Small intestine (tissue), 7 donors: ENCODE measurements around the gene TRIM46. TPM values are rescaled to one million over a fixed set of nuclear protein-coding genes. Genes with fewer than 3 reads are reported as not detected.

Source experiments
- DNase-seq, 2 donors: peaks; one replicate each; pipeline versions ENCODE4 v3.0.0 to v3.0.0-alpha.2; 2013
- FAIRE-seq: peaks from 2 replicates; lab custom pipeline; 2012; peaks lifted over from hg19 to GRCh38; lab: Jason Lieb, UNC
- H3K27ac ChIP-seq, 3 donors: one replicate each; pipeline ENCODE4 v1.5.1; 2013; ENCODE audit warnings: low read length in 2 of 3, mild to moderate bottlenecking in 2 of 3, control low read depth in 1 of 3, inconsistent platforms in 1 of 3, low read depth in 1 of 3, moderate library complexity in 1 of 3
- H3K27me3 ChIP-seq, 3 donors: one replicate each; pipeline ENCODE4 v1.6.1; 2013; ENCODE audit warnings: low read length in 3 of 3, inconsistent platforms in 1 of 3; ENCODE audit not compliant: control insufficient read depth in 3 of 3, insufficient read depth in 3 of 3
- H3K36me3 ChIP-seq, 3 donors: one replicate each; pipeline ENCODE4 v1.6.1; 2013; ENCODE audit warnings: low read length in 3 of 3, inconsistent platforms in 1 of 3, low read depth in 1 of 3, mild to moderate bottlenecking in 1 of 3, moderate library complexity in 1 of 3; ENCODE audit not compliant: control insufficient read depth in 3 of 3, insufficient read depth in 2 of 3
- H3K4me1 ChIP-seq, 3 donors: one replicate each; pipeline ENCODE4 v1.6.1; 2013; ENCODE audit warnings: low read length in 2 of 3, inconsistent platforms in 1 of 3, low read depth in 1 of 3, mild to moderate bottlenecking in 1 of 3, moderate library complexity in 1 of 3; ENCODE audit not compliant: control insufficient read depth in 3 of 3, insufficient read depth in 2 of 3
- H3K4me3 ChIP-seq, 3 donors: one replicate each; pipeline ENCODE4 v1.5.1; 2013; ENCODE audit warnings: low read length in 3 of 3, control low read depth in 1 of 3, inconsistent platforms in 1 of 3, low read depth in 1 of 3, mild to moderate bottlenecking in 1 of 3, moderate library complexity in 1 of 3
- H3K9me3 ChIP-seq, 2 donors: one replicate each; pipeline ENCODE4 v1.6.1; 2013; ENCODE audit warnings: low read depth in 1 of 2, low read length in 1 of 2; ENCODE audit not compliant: control insufficient read depth in 2 of 2, insufficient read depth in 1 of 2
- WGBS, 3 donors: extraction: QIAGEN DNeasy Blood & Tissue Kit; methylation state at CpG; one replicate each; pipeline ENCODE4 v1.1.7; 2013; 5-methylcytosine and 5-hydroxymethylcytosine counted together
- polyA plus RNA-seq, 4 donors: library from polyadenylated mRNA; stranded (reverse) in 3 of 4; unstranded in 1 of 4; fragments of 200-250 nt in 3 of 4; fragments of 120-200 nt in 1 of 4; gene quantifications; one replicate each; pipeline versions ENCODE4 v1.2.1 to v1.2.3, GENCODE V29; 2013
- donor health status: healthy with polysubstance abuse.
- donor health status: control.
- donor health status: control.
- donor health status: Bipolar disorder and iron deficiency.
- donor health status: healthy.

TRIM46 gene
- polyA plus RNA-seq, 4 donors: 0.27 to 0.64 (median 0.57) TPM; not detected in 1

GRCh38 chr1:155205969-155206593 is 32.4 kb downstream of the TRIM46 start:
- DNase-seq (no peak), FAIRE-seq (no peak)
- WGBS, 3 donors: 65 to 76% (median 73%) methylated on average over 9 of the region's 9 CpGs
- no peaks in the 10 kb centered on the region for H3K9me3 ChIP-seq
- no peaks in the 10 kb centered on the region for H3K27me3 ChIP-seq
- H3K36me3 ChIP-seq: peaks cover 0 to 23% (median 0%) of the 10 kb centered on the region in 3 donors
- no peak overlapping the region for H3K4me3 ChIP-seq
- H3K27ac ChIP-seq: no peak overlapping the region
- H3K4me1 ChIP-seq: peaks cover 0 to 22% (median 8%) of the 10 kb centered on the region in 3 donors

- Histone ChIP-seq H3K9me3 (no peaks in the 10 kb centered on the region), H3K27me3 (no peaks in the 10 kb centered on the region), H3K36me3 (peaks cover 0 to 22% (median 0%) of the 10 kb centered on the region in 3 donors), H3K4me3 (peak overlapping the region in 1 of 3 donors; percentile 86), H3K27ac (peak overlapping the region in 2 of 3 donors; percentile 98 to 100), H3K4me1 (peaks cover 0 to 22% (median 8%) of the 10 kb centered on the region in 3 donors)
- DNase-seq (peak; percentile 89 to 91), FAIRE-seq (no peak)
- WGBS, 3 donors: 25 to 32% (median 30%) methylated on average over 13 of the region's 13 CpGs
Observed at GRCh38 chr1:155206891-155207805, 33.5 kb downstream of the TRIM46 start.

- DNase-seq: no peak
Observed at GRCh38 chr1:155207806-155208540, 34.3 kb downstream of the TRIM46 start, which contains the start of gene THBS3. THBS3 (minus strand) TSS chr1:155207897; CDS start chr1:155207876, 21 bp downstream.

GRCh38 chr1:155208541-155209311 is 35.1 kb downstream of the TRIM46 start, which contains the start of gene MTX1:
MTX1 (plus strand) TSS chr1:155208695; CDS start chr1:155208805, 110 bp downstream.
- WGBS, 3 donors: 0% methylated on average over 43 to 64 of the region's 64 CpGs
- peaks cover 0 to 22% (median 0%) of the 10 kb centered on the region in 3 donors for H3K36me3 ChIP-seq
- H3K4me3 ChIP-seq: peak within 1 kb of the TSS; percentile 62 to 86 (median 79)
- H3K9me3 ChIP-seq: no peaks in the 10 kb centered on the region
- FAIRE-seq: no peak
- no peaks in the 10 kb centered on the region for H3K27me3 ChIP-seq
- H3K27ac ChIP-seq: peak within 1 kb of the TSS; percentile 84 to 100 (median 98)
- DNase-seq: peak; percentile 74 to 93
- peaks cover 0 to 22% (median 8%) of the 10 kb centered on the region in 3 donors for H3K4me1 ChIP-seq

More at GRCh38 chr1:155207806-155208540, 34.3 kb downstream of the TRIM46 start, which contains the start of gene THBS3:
- 27 to 43% (median 30%) methylated on average over 17 of the region's 17 CpGs for WGBS, 3 donors
- Histone ChIP-seq H3K36me3 (peaks cover 0 to 22% (median 0%) of the 10 kb centered on the region in 3 donors), H3K9me3 (no peaks in the 10 kb centered on the region), H3K27me3 (no peaks in the 10 kb centered on the region), H3K4me1 (peaks cover 0 to 22% (median 8%) of the 10 kb centered on the region in 3 donors), H3K27ac (peak within 1 kb of the TSS; percentile 84 to 100 (median 98)), H3K4me3 (peak within 1 kb of the TSS; percentile 62 to 86 (median 79))
- FAIRE-seq: no peak

- FAIRE-seq: no peak
- peaks cover 0 to 22% (median 0%) of the 10 kb centered on the region in 3 donors for H3K36me3 ChIP-seq
- peak overlapping the region; percentile 84 to 100 (median 98) for H3K27ac ChIP-seq
- H3K4me1 ChIP-seq: peaks cover 0 to 22% (median 8%) of the 10 kb centered on the region in 3 donors
- H3K9me3 ChIP-seq: no peaks in the 10 kb centered on the region
- H3K27me3 ChIP-seq: no peaks in the 10 kb centered on the region
- no peak for DNase-seq
- peak overlapping the region; percentile 62 to 86 (median 79) for H3K4me3 ChIP-seq
- 2% methylated on average over 13 of the region's 13 CpGs for WGBS, 3 donors
Observed at GRCh38 chr1:155209312-155209721, 35.7 kb downstream of the TRIM46 start.

GRCh38 chr1:155210314-155211104 is 36.9 kb downstream of the TRIM46 start:
- H3K27me3 ChIP-seq: no peaks in the 10 kb centered on the region
- DNase-seq: no peak
- no peaks in the 10 kb centered on the region for H3K9me3 ChIP-seq
- H3K27ac ChIP-seq: no peak overlapping the region
- FAIRE-seq: no peak
- H3K36me3 ChIP-seq: peaks cover 0 to 25% (median 0%) of the 10 kb centered on the region in 3 donors
- H3K4me3 ChIP-seq: no peak overlapping the region
- H3K4me1 ChIP-seq: peaks cover 0 to 22% (median 8%) of the 10 kb centered on the region in 3 donors
- 81 to 87% (median 85%) methylated on average over 4 of the region's 4 CpGs for WGBS, 3 donors
